GM23248 (cell line): ENCODE data around the gene MAMDC2.

Experiments
- EZH2 ChIP-seq: fragments of 200-600 bp; sonication (generic); IDR thresholded peaks from 2 replicates; pipeline ENCODE4 v1.6.1; 2018; ENCODE audit warnings: antibody characterized with exemption, mild to moderate bottlenecking; ENCODE audit not compliant: insufficient read depth, poor library complexity, severe bottlenecking
- EZH2phosphoT487 ChIP-seq: fragments of 200-600 bp; sonication (generic); IDR thresholded peaks from 2 replicates; pipeline ENCODE4 v1.6.1; 2018; ENCODE audit warnings: antibody characterized with exemption, moderate library complexity, mild to moderate bottlenecking, low read depth; ENCODE audit not compliant: insufficient read depth

DNA sequence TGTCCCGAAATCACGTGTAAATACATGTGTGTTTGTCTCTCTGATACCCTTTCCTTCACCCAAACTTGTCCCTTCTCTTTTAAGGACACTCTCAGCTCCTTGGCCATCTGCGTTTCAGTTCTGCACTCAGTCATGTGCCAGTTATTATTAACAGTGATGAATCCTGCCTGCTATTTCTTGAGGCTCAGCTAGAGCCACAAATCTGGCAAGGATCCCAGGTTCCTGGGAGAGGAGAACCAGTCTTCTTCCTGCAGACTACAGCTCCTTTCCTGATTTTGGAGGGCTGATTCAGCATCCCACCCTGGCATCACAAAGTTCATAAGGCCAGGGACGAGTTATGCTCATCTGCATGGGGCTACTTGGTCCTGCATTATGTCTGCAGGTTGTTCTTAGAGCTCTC lies 5.6 kb downstream of the MAMDC2 start:
- TF ChIP-seq EZH2 = no peak
- no peak for TF ChIP-seq EZH2phosphoT487
